Large intestine (tissue), 3 donors: ENCODE measurements around the gene USH2A. TPM values are rescaled to one million over a fixed set of nuclear protein-coding genes. Genes with fewer than 3 reads are reported as not detected.

Experiments used
- DNase-seq, 2 donors: peaks; one replicate each; pipeline versions ENCODE4 v3.0.0 to v3.0.0-alpha.2; 2013
- H3K27ac ChIP-seq: one replicate; pipeline ENCODE4 v1.5.1; 2013; ENCODE audit warnings: low read length
- H3K27me3 ChIP-seq: 2 replicates; pipeline ENCODE4 v1.6.1; 2013; ENCODE audit warnings: low read length; ENCODE audit not compliant: control insufficient read depth, insufficient read depth
- H3K36me3 ChIP-seq: 2 replicates; pipeline ENCODE4 v1.6.1; 2013; ENCODE audit warnings: low read length; ENCODE audit not compliant: control insufficient read depth, insufficient read depth
- H3K4me1 ChIP-seq: one replicate; pipeline ENCODE4 v1.6.1; 2013; ENCODE audit warnings: low read length; ENCODE audit not compliant: control insufficient read depth, insufficient read depth
- H3K4me3 ChIP-seq: one replicate; pipeline ENCODE4 v1.5.1; 2013; ENCODE audit warnings: low read length
- H3K9me3 ChIP-seq: one replicate; pipeline ENCODE4 v1.6.1; 2013; ENCODE audit warnings: mild to moderate bottlenecking, low read depth, low read length, moderate library complexity; ENCODE audit not compliant: control insufficient read depth
- WGBS: methylation state at CpG from one replicate; pipeline ENCODE4 v1.1.5; 2013; ENCODE audit warnings: low lambda C conversion rate; ENCODE audit not compliant: insufficient coverage; 5-methylcytosine and 5-hydroxymethylcytosine counted together
- polyA plus RNA-seq: library from polyadenylated mRNA; unstranded; fragments of 120-200 nt; gene quantifications from one replicate; pipeline ENCODE4 v1.2.1, GENCODE V29; 2013

The USH2A gene
- polyA plus RNA-seq, 1 donor = 0.06 TPM

- 83% methylated on average over 2 of the region's 7 CpGs for WGBS
- Histone ChIP-seq H3K4me1 (no peaks in the 10 kb centered on the region), H3K36me3 (no peaks in the 10 kb centered on the region)
Observed at GRCh38 chr1:215987092-215987875, 436.0 kb downstream of the USH2A start.

GRCh38 chr1:215986401-215986800 is 436.8 kb downstream of the USH2A start:
- H3K4me3 ChIP-seq = no peak overlapping the region
- no peaks in the 10 kb centered on the region for H3K27me3 ChIP-seq
- H3K36me3 ChIP-seq = no peaks in the 10 kb centered on the region
- H3K9me3 ChIP-seq = no peaks in the 10 kb centered on the region
- no peak for DNase-seq
- no CpG with 5 or more reads among the region's 1 CpG for WGBS
- H3K27ac ChIP-seq = no peak overlapping the region
- H3K4me1 ChIP-seq = no peaks in the 10 kb centered on the region

More at GRCh38 chr1:215987092-215987875, 436.0 kb downstream of the USH2A start:
- DNase-seq = peak; percentile 18 to 70
- no peak overlapping the region for H3K4me3 ChIP-seq
- no peaks in the 10 kb centered on the region for H3K9me3 ChIP-seq
- no peak overlapping the region for H3K27ac ChIP-seq
- H3K27me3 ChIP-seq = no peaks in the 10 kb centered on the region

- no peaks in the 10 kb centered on the region for H3K36me3 ChIP-seq
- WGBS = no CpG with 5 or more reads among the region's 2 CpGs
- H3K9me3 ChIP-seq = no peaks in the 10 kb centered on the region
- no peaks in the 10 kb centered on the region for H3K27me3 ChIP-seq
- H3K4me3 ChIP-seq = no peak overlapping the region
- no peaks in the 10 kb centered on the region for H3K4me1 ChIP-seq
- no peak for DNase-seq
- H3K27ac ChIP-seq = no peak overlapping the region
Observed at GRCh38 chr1:215983680-215984079, 439.6 kb downstream of the USH2A start.

GRCh38 chr1:215971793-215972441 is 451.3 kb downstream of the USH2A start:
- H3K9me3 ChIP-seq = no peaks in the 10 kb centered on the region
- H3K27me3 ChIP-seq = no peaks in the 10 kb centered on the region
- 100% methylated on average over 1 of the region's 10 CpGs for WGBS
- no peak for DNase-seq
- no peaks in the 10 kb centered on the region for H3K36me3 ChIP-seq
- no peaks in the 10 kb centered on the region for H3K4me1 ChIP-seq
- H3K27ac ChIP-seq = no peak overlapping the region
- no peak overlapping the region for H3K4me3 ChIP-seq

- Histone ChIP-seq H3K27ac (peak overlapping the region; percentile 7), H3K4me3 (no peak overlapping the region), H3K9me3 (no peaks in the 10 kb centered on the region), H3K27me3 (no peaks in the 10 kb centered on the region), H3K36me3 (no peaks in the 10 kb centered on the region), H3K4me1 (no peaks in the 10 kb centered on the region)
- 100% methylated on average over 1 of the region's 6 CpGs for WGBS
- DNase-seq = peak; percentile 26 to 56
Observed at GRCh38 chr1:215970406-215970805, 452.8 kb downstream of the USH2A start.

GRCh38 chr1:215963621-215964020 is 459.6 kb downstream of the USH2A start:
- H3K9me3 ChIP-seq = no peaks in the 10 kb centered on the region
- no peak overlapping the region for H3K4me3 ChIP-seq
- no peaks in the 10 kb centered on the region for H3K36me3 ChIP-seq
- peaks cover 2% of the 10 kb centered on the region for H3K27me3 ChIP-seq
- H3K27ac ChIP-seq = no peak overlapping the region
- no peak for DNase-seq
- WGBS = 100% methylated on average over 2 of the region's 9 CpGs
- H3K4me1 ChIP-seq = no peaks in the 10 kb centered on the region

- H3K36me3 ChIP-seq = no peaks in the 10 kb centered on the region
- WGBS = no CpG with 5 or more reads among the region's 1 CpG
- no peaks in the 10 kb centered on the region for H3K9me3 ChIP-seq
- no peaks in the 10 kb centered on the region for H3K4me1 ChIP-seq
- H3K4me3 ChIP-seq = no peak overlapping the region
- no peak for DNase-seq
- H3K27me3 ChIP-seq = peaks cover 2% of the 10 kb centered on the region
- no peak overlapping the region for H3K27ac ChIP-seq
Observed at GRCh38 chr1:215963040-215963439, 460.2 kb downstream of the USH2A start.

GRCh38 chr1:215958841-215959240 is 464.4 kb downstream of the USH2A start:
- Histone ChIP-seq H3K9me3 (no peaks in the 10 kb centered on the region), H3K36me3 (no peaks in the 10 kb centered on the region), H3K27ac (no peak overlapping the region), H3K27me3 (peaks cover 5% of the 10 kb centered on the region), H3K4me1 (no peaks in the 10 kb centered on the region), H3K4me3 (no peak overlapping the region)
- no peak for DNase-seq
- WGBS = 100% methylated on average over 1 of the region's 1 CpG

GRCh38 chr1:215957663-215958062 is 465.6 kb downstream of the USH2A start:
- no peak for DNase-seq
- H3K27ac ChIP-seq = no peak overlapping the region
- no peaks in the 10 kb centered on the region for H3K9me3 ChIP-seq
- peaks cover 5% of the 10 kb centered on the region for H3K27me3 ChIP-seq
- H3K4me1 ChIP-seq = no peaks in the 10 kb centered on the region
- no peaks in the 10 kb centered on the region for H3K36me3 ChIP-seq
- WGBS = 80% methylated on average over 1 of the region's 7 CpGs
- no peak overlapping the region for H3K4me3 ChIP-seq

GRCh38 chr1:215932558-215932957 is 490.7 kb downstream of the USH2A start:
- no peak overlapping the region for H3K4me3 ChIP-seq
- 61% methylated on average over 2 of the region's 3 CpGs for WGBS

More at GRCh38 chr1:215932558-215932957, 490.7 kb downstream of the USH2A start:
- peak overlapping the region; percentile 27 for H3K27ac ChIP-seq
- peak; percentile 9 for DNase-seq
- no peaks in the 10 kb centered on the region for H3K36me3 ChIP-seq
- no peaks in the 10 kb centered on the region for H3K9me3 ChIP-seq
- H3K27me3 ChIP-seq = no peaks in the 10 kb centered on the region
- H3K4me1 ChIP-seq = peaks cover 5% of the 10 kb centered on the region
